LNCAP (cell line): ENCODE results near the gene NADK2.

ENCODE experiments used
- TF ChIP-seq, protein P1 (sequence below): fragments of 450-650 bp; IDR thresholded peaks from 2 replicates; pipeline ENCODE4 v1.5.1; 2017; ENCODE audit warnings: mild to moderate bottlenecking

NADK2 gene

DNA sequence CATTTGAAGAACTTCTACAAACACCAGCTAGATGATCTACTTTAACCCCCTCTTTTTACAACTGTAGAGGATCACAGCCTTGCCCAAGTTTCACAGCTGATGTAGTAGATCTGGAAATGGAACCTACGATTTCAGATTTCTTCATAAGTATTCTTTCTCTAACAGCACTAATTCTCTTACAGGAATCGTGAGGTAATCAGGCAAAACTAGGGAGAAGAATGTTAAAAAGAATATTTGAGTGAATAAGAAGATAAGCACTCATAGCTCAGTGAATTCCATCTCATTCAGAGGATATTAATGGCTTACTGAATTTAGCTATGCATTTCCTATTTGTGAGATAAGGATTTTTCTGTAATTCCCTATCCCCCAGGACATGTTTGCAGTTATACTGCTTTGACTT, 42.1 kb downstream of the NADK2 start:
- TF ChIP-seq, protein P1, sequence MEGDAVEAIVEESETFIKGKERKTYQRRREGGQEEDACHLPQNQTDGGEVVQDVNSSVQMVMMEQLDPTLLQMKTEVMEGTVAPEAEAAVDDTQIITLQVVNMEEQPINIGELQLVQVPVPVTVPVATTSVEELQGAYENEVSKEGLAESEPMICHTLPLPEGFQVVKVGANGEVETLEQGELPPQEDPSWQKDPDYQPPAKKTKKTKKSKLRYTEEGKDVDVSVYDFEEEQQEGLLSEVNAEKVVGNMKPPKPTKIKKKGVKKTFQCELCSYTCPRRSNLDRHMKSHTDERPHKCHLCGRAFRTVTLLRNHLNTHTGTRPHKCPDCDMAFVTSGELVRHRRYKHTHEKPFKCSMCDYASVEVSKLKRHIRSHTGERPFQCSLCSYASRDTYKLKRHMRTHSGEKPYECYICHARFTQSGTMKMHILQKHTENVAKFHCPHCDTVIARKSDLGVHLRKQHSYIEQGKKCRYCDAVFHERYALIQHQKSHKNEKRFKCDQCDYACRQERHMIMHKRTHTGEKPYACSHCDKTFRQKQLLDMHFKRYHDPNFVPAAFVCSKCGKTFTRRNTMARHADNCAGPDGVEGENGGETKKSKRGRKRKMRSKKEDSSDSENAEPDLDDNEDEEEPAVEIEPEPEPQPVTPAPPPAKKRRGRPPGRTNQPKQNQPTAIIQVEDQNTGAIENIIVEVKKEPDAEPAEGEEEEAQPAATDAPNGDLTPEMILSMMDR = no peak

GRCh38 chr5:36198281-36198680, 43.4 kb downstream of the NADK2 start:
- TF ChIP-seq, protein P1 = no peak

GRCh38 chr5:36193746-36194145, 48.0 kb downstream of the NADK2 start:
- TF ChIP-seq, protein P1 = no peak

- TF ChIP-seq, protein P1 = no peak
Measured at GRCh38 chr5:36181774-36182173, 60.0 kb downstream of the NADK2 start.

DNA sequence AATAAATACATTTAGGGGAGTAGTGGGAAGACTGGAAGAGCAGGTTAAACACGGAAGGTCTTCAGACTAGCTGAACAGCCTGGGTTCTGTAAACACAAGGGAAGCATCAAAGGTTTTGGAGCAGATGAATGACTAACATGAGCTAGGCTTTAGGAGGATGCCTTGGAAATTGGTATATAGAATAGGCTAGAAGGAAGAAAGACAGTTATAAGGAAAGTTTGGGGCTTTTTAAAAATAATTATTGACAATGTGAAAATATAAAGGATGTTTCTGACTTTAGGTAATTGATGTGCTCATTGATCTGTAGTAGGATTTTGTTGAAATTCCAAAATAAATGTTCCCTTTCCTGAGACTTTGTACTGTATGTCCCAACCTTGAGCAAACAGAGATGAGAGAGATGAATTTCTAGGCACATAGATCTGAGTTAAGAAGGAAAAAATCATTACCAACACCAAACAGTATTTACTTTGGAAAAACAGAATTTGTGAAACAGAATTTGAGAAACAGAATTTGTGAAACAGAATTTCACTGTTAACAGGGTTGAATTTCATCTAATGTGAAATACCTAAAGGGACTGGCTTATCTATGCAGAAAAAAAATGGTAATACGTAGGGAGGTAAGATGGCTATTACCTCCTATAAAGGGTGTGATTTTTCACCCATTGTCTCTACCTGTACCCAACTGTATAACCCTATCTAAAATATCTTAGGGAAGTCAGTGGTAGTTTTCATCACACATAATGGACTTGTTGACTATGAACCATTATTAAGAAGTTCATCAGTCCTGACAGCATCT, 61.0 kb downstream of the NADK2 start:
- TF ChIP-seq, protein P1 = no peak

DNA sequence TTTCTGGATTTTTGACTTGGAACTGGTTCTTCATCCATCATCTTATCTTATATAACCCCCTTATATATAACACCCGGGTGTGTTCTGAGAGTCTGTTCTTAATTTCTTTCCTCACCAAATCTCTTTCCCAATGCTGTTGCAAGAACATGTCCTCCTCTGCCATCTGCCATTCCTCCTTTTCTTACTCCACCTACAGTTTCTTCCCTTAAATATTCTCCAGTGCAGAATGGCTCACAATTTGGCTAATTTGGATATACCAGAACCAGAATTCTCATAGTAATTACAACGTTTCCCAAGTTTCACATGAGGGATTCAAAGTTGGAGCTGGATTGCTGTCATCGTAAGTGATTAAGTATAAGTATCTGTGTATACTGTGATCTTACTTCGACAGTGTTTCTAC, 61.8 kb downstream of the NADK2 start:
- TF ChIP-seq, protein P1 = no peak

- TF ChIP-seq, protein P1 = no peak
Measured at GRCh38 chr5:36178524-36178890, 63.2 kb downstream of the NADK2 start.
